Type B pancreatic cell (in vitro differentiated cells): ENCODE data around the gene SNX18. TPM values are rescaled to one million over a fixed set of nuclear protein-coding genes. Genes with fewer than 3 reads are reported as not detected.

Source experiments
- total RNA-seq: library from RNA; stranded (reverse); gene quantifications from 2 replicates; pipeline ENCODE4 v1.2.1, GENCODE V29; 2021; ENCODE audit warnings: low replicate concordance

The SNX18 gene
- total RNA-seq, 1 donor from 2014 or later: 27.1 TPM

Other genes starting within 250 kb of the SNX18 start
- gene ARL15, start 207.2 kb upstream of the SNX18 start, total RNA-seq: 15.8 and 16.9 TPM in 2 replicates
- 0.53 TPM in 1 of 2 replicates, not detected in the other for gene HSPB3, start 62.1 kb upstream of the SNX18 start, total RNA-seq